ENCODE results near the gene FBXO24. TPM values are rescaled to one million over a fixed set of nuclear protein-coding genes. Genes with fewer than 3 reads are reported as not detected.
"Not testable (repeated sequence)": the region's sequence is repeated elsewhere in the genome, so short reads cannot be mapped to it uniquely, and the experiment has no call there.

Gene FBXO24
- total RNA-seq, 1 donor from 2014 or later = 0.42 TPM

GRCh38 chr7:100563809-100564400 lies 22.2 kb upstream of the FBXO24 start:
- peak; percentile 95 for DNase-seq
- no peaks in the 10 kb centered on the region for H3K9me3 Mint-ChIP-seq
- peaks cover 23% of the 10 kb centered on the region for H3K4me1 Mint-ChIP-seq
- intact Hi-C loops (cut with micrococcal nuclease) = loop anchor here (1.0 kb wide), 2 partner anchors 126 to 161 kb away; no protein-coding TSS in a partner anchor
- peak overlapping the region; percentile 3 for H3K27ac Mint-ChIP-seq
- H3K4me3 Mint-ChIP-seq = no peak overlapping the region
- peaks cover 29% of the 10 kb centered on the region for H3K36me3 Mint-ChIP-seq (ENCODE audit: low read depth)
- H3K27me3 Mint-ChIP-seq = no peaks in the 10 kb centered on the region

- not testable (repeated sequence) for H3K27ac Mint-ChIP-seq, H3K9me3 Mint-ChIP-seq, DNase-seq, H3K4me3 Mint-ChIP-seq, H3K27me3 Mint-ChIP-seq
- Mint-ChIP-seq H3K4me1 (peaks cover 24% of the 10 kb centered on the region), H3K36me3 (ENCODE audit: low read depth) (peaks cover 25% of the 10 kb centered on the region)
- intact Hi-C loops (cut with micrococcal nuclease) = loop anchor here (1.0 kb wide), 2 partner anchors 126 to 161 kb away; no protein-coding TSS in a partner anchor
These were observed 21.7 kb upstream of the FBXO24 start for GRCh38 chr7:100564405-100564804.

- no peak for DNase-seq
- Mint-ChIP-seq H3K27me3 (peaks cover 3% of the 10 kb centered on the region), H3K36me3 (ENCODE audit: low read depth) (peaks cover 23% of the 10 kb centered on the region), H3K4me3 (no peak overlapping the region), H3K27ac (no peak overlapping the region), H3K9me3 (no peaks in the 10 kb centered on the region), H3K4me1 (peaks cover 22% of the 10 kb centered on the region)
- intact Hi-C loops (cut with micrococcal nuclease) = no loop called here
These were observed 21.0 kb upstream of the FBXO24 start for GRCh38 chr7:100565133-100565571.

- Mint-ChIP-seq H3K9me3 (no peaks in the 10 kb centered on the region), H3K27ac (no peak overlapping the region), H3K36me3 (ENCODE audit: low read depth) (peaks cover 22% of the 10 kb centered on the region), H3K27me3 (peaks cover 3% of the 10 kb centered on the region), H3K4me3 (no peak overlapping the region), H3K4me1 (peaks cover 22% of the 10 kb centered on the region)
- DNase-seq = no peak
- intact Hi-C loops (cut with micrococcal nuclease) = no loop called here
These were observed 20.1 kb upstream of the FBXO24 start for GRCh38 chr7:100566018-100566531.

- Mint-ChIP-seq H3K4me3 (no peak overlapping the region), H3K9me3 (no peaks in the 10 kb centered on the region), H3K27ac (peak overlapping the region; percentile 12), H3K27me3 (peaks cover 3% of the 10 kb centered on the region), H3K4me1 (peaks cover 24% of the 10 kb centered on the region), H3K36me3 (ENCODE audit: low read depth) (peaks cover 22% of the 10 kb centered on the region)
- no peak for DNase-seq
- intact Hi-C loops (cut with micrococcal nuclease) = no loop called here
These were observed 18.9 kb upstream of the FBXO24 start for GRCh38 chr7:100567031-100567730.

- peaks cover 20% of the 10 kb centered on the region for H3K36me3 Mint-ChIP-seq (ENCODE audit: low read depth)
- intact Hi-C loops (cut with micrococcal nuclease) = loop anchor here (2.0 kb wide), 1 partner anchor 15 kb away; no protein-coding TSS in a partner anchor
- no peak overlapping the region for H3K4me3 Mint-ChIP-seq
- no peak for DNase-seq
- H3K27ac Mint-ChIP-seq = peak overlapping the region; percentile 62
- no peaks in the 10 kb centered on the region for H3K9me3 Mint-ChIP-seq
- peaks cover 24% of the 10 kb centered on the region for H3K4me1 Mint-ChIP-seq
- H3K27me3 Mint-ChIP-seq = peaks cover 3% of the 10 kb centered on the region
These were observed 18.4 kb upstream of the FBXO24 start for GRCh38 chr7:100567751-100568175.

- H3K27ac Mint-ChIP-seq = peak overlapping the region; percentile 62
These were observed 17.8 kb upstream of the FBXO24 start for GRCh38 chr7:100568176-100568895.

GRCh38 chr7:100568896-100569844 lies 17.0 kb upstream of the FBXO24 start:
- Mint-ChIP-seq H3K4me3 (peak overlapping the region; percentile 24), H3K4me1 (peaks cover 19% of the 10 kb centered on the region), H3K36me3 (ENCODE audit: low read depth) (peaks cover 13% of the 10 kb centered on the region), H3K27ac (no peak overlapping the region), H3K9me3 (no peaks in the 10 kb centered on the region), H3K27me3 (peaks cover 3% of the 10 kb centered on the region)
- intact Hi-C loops (cut with micrococcal nuclease) = loop anchor here (2.0 kb wide), 1 partner anchor 14 kb away; no protein-coding TSS in a partner anchor
- peak; percentile 81 for DNase-seq

More at GRCh38 chr7:100568176-100568895, 17.8 kb upstream of the FBXO24 start:
- Mint-ChIP-seq H3K4me3 (no peak overlapping the region), H3K36me3 (ENCODE audit: low read depth) (peaks cover 19% of the 10 kb centered on the region), H3K4me1 (peaks cover 24% of the 10 kb centered on the region), H3K27me3 (peaks cover 3% of the 10 kb centered on the region), H3K9me3 (no peaks in the 10 kb centered on the region)
- intact Hi-C loops (cut with micrococcal nuclease) = loop anchor here (2.0 kb wide), 1 partner anchor 14 kb away; no protein-coding TSS in a partner anchor
- DNase-seq = no peak

- DNase-seq = no peak
- no peaks in the 10 kb centered on the region for H3K9me3 Mint-ChIP-seq
- intact Hi-C loops (cut with micrococcal nuclease) = no loop called here
These were observed 14.9 kb upstream of the FBXO24 start for GRCh38 chr7:100570954-100571828.

GRCh38 chr7:100571829-100572116 lies 14.4 kb upstream of the FBXO24 start:
- Mint-ChIP-seq H3K27me3 (peaks cover 3% of the 10 kb centered on the region), H3K27ac (no peak overlapping the region), H3K4me1 (peaks cover 19% of the 10 kb centered on the region), H3K9me3 (no peaks in the 10 kb centered on the region), H3K4me3 (no peak overlapping the region), H3K36me3 (ENCODE audit: low read depth) (peaks cover 22% of the 10 kb centered on the region)
- intact Hi-C loops (cut with micrococcal nuclease) = no loop called here
- DNase-seq = no peak

More at GRCh38 chr7:100570954-100571828, 14.9 kb upstream of the FBXO24 start:
- Mint-ChIP-seq H3K4me1 (peaks cover 19% of the 10 kb centered on the region), H3K27me3 (peaks cover 3% of the 10 kb centered on the region), H3K4me3 (no peak overlapping the region), H3K27ac (no peak overlapping the region), H3K36me3 (ENCODE audit: low read depth) (peaks cover 18% of the 10 kb centered on the region)

GRCh38 chr7:100572281-100572948 lies 13.7 kb upstream of the FBXO24 start:
- Mint-ChIP-seq H3K27ac (no peak overlapping the region), H3K4me1 (peaks cover 19% of the 10 kb centered on the region), H3K27me3 (peaks cover 3% of the 10 kb centered on the region), H3K4me3 (no peak overlapping the region), H3K9me3 (no peaks in the 10 kb centered on the region), H3K36me3 (ENCODE audit: low read depth) (peaks cover 24% of the 10 kb centered on the region)
- intact Hi-C loops (cut with micrococcal nuclease) = no loop called here
- DNase-seq = no peak

Data from activated CD4-positive, alpha-beta T cell treated with anti-CD3 and anti-CD28 coated beads, Interleukin-2, amount 10 ng/mL, durations not matched to agents 24 days and 14 days (primary cell).